GM06990 (cell line): ENCODE measurements around the gene APOBEC4.
"Not testable (repeated sequence)": the region's sequence is repeated elsewhere in the genome, so short reads cannot be mapped to it uniquely, and the experiment has no call there.

ENCODE experiments used
- DNase-seq: peaks from one replicate; pipeline ENCODE4 v3.0.0-alpha.2; 2011; ENCODE audit not compliant: insufficient read length; ENCODE audit errors: extremely low read depth
- H3K27me3 ChIP-seq: replicated peaks from 2 replicates; pipeline ENCODE4 v1.6.0; 2011; ENCODE audit warnings: low read length; ENCODE audit not compliant: control insufficient read depth, insufficient read depth
- H3K36me3 ChIP-seq: 2 replicates; pipeline ENCODE4 v1.5.1; 2011; ENCODE audit warnings: low read length; ENCODE audit not compliant: control insufficient read depth, insufficient read depth
- H3K4me3 ChIP-seq: replicated peaks from 2 replicates; pipeline ENCODE4 v1.5.1; 2011; ENCODE audit warnings: low read depth, mild to moderate bottlenecking, control low read depth, low read length
- TF ChIP-seq, protein P1 (sequence below): IDR thresholded peaks from 2 replicates; pipeline ENCODE4 v1.5.1; 2011; ENCODE audit warnings: low read length, control low read depth, mild to moderate bottlenecking, inconsistent platforms; ENCODE audit not compliant: insufficient read depth, poor library complexity, severe bottlenecking

APOBEC4 gene

DNA sequence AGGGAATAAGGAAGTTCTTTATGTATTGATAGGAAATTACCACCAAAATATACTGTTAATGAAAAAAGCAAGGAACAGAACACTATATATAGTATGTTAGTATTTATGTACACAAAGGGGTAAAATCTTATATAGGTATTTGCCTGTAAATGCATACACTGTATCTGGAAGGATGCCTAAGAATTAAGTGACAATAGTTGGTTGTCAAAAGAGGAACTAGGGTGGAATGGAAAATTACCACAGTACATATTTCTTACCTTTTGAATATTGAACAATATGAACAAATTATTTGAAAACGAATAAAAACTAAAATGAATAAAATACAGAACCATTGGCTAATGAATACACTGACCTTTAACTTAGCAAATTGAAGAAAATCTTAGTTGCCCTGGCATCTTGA is 31.1 kb downstream of the APOBEC4 start:
- Histone ChIP-seq H3K27me3 (no peaks in the 10 kb centered on the region), H3K4me3 (no peak overlapping the region), H3K36me3 (peaks cover 2% of the 10 kb centered on the region)
- no peak for DNase-seq
- TF ChIP-seq, protein P1, sequence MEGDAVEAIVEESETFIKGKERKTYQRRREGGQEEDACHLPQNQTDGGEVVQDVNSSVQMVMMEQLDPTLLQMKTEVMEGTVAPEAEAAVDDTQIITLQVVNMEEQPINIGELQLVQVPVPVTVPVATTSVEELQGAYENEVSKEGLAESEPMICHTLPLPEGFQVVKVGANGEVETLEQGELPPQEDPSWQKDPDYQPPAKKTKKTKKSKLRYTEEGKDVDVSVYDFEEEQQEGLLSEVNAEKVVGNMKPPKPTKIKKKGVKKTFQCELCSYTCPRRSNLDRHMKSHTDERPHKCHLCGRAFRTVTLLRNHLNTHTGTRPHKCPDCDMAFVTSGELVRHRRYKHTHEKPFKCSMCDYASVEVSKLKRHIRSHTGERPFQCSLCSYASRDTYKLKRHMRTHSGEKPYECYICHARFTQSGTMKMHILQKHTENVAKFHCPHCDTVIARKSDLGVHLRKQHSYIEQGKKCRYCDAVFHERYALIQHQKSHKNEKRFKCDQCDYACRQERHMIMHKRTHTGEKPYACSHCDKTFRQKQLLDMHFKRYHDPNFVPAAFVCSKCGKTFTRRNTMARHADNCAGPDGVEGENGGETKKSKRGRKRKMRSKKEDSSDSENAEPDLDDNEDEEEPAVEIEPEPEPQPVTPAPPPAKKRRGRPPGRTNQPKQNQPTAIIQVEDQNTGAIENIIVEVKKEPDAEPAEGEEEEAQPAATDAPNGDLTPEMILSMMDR = no peak

DNA sequence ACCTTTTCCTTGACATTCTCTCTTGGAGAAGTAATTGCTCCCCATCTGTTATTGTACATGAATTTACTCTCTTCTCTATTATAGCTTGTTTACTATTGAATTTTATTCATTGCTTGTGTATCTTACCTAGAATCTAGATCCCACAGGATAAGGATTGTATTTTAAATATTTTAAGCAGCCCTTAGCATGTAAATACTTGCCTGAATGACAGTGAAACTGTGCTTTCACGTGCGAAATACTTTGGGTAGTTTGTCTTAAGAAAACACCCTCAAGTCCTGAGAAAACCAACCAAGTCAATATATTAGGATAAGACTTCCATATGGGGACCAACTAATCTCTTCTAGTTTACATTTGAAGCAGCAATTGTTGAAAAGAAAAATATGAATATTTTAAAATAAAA is 32.8 kb downstream of the APOBEC4 start:
- Histone ChIP-seq H3K27me3 (no peaks in the 10 kb centered on the region), H3K36me3 (no peaks in the 10 kb centered on the region; the same call in 1 of the 2 replicates), H3K4me3 (no peak overlapping the region)
- TF ChIP-seq, protein P1 = no peak
- DNase-seq = no peak

DNA sequence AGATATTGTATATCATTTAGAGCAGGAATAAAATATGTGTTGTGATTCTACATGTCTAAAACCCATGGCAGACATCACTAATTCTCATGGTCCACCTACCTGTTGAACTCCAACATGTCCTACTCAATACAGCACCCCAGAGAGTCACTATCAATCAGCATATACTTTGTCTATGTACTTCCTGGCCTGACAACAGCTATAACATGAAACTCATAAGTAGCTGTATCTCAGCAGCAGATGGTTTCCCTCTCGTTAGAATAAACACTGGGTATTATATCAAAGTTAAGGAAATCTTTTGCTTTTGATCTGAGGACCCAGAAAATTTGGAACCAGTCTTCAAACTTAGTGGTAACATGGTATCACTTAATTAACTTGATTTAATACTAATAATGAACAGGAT is 33.3 kb downstream of the APOBEC4 start:
- Histone ChIP-seq H3K36me3 (no peaks in the 10 kb centered on the region; the same call in 1 of the 2 replicates), H3K4me3 (no peak overlapping the region), H3K27me3 (no peaks in the 10 kb centered on the region)
- no peak for DNase-seq
- TF ChIP-seq, protein P1 = no peak

DNA sequence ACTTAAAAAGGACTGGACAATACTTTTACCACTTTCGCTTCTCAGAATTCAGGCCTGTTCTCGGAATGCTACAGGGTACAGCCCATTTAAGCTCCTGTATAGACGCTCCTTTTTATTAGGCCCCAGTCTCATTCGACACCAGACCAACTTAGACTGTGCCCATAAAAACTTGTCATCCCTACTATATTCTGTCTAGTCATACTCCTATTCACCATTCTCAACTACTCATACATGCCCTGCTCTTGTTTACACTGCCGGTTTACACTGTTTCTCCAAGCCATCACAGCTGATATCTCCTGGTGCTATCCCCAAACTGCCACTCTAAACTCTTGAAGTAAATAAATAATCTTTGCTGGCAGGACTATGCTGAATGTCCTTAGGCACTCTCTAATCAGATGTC is 34.9 kb downstream of the APOBEC4 start:
- DNase-seq, H3K4me3 ChIP-seq, H3K36me3 ChIP-seq, H3K27me3 ChIP-seq: not testable (repeated sequence)

DNA sequence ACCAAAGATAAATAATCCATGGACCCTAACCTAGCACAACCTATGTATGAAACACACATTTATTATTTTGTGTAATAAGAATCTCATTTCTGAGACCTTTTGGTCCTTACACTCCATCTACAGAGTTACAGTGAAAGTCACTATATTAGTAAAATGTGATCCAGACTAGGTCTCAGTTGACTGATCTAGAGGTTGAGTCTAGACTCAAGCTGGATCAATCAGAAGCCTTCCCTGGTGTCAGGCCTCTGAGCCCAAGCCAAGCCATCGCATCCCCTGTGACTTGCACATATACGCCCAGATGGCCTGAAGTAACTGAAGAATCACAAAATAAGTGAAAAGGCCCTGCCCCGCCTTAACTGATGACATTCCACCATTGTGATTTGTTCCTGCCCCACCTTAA is 40.1 kb downstream of the APOBEC4 start:
- H3K36me3 ChIP-seq, H3K27me3 ChIP-seq, H3K4me3 ChIP-seq, DNase-seq: not testable (repeated sequence)

DNA sequence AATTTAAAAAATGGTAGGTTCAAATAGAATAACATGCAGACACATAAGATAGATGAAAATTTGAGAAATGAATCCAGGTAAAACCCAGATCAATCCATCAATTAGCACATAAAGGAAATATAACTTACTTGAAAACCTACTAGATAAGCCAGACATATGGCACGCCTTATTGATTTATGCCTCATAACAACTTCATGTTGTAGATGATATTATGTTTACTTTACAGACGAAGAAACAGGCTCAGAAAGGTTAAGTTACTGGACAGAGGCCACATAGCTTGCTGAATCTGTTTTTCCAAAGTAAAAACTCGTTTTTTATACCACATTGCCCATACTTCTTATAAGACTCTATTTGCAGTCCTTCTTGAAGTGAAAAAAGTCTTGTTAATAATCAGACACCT is 40.7 kb downstream of the APOBEC4 start:
- TF ChIP-seq, protein P1 = no peak
- DNase-seq = no peak
- no peaks in the 10 kb centered on the region for H3K36me3 ChIP-seq
- no peak overlapping the region for H3K4me3 ChIP-seq
- no peaks in the 10 kb centered on the region for H3K27me3 ChIP-seq

DNA sequence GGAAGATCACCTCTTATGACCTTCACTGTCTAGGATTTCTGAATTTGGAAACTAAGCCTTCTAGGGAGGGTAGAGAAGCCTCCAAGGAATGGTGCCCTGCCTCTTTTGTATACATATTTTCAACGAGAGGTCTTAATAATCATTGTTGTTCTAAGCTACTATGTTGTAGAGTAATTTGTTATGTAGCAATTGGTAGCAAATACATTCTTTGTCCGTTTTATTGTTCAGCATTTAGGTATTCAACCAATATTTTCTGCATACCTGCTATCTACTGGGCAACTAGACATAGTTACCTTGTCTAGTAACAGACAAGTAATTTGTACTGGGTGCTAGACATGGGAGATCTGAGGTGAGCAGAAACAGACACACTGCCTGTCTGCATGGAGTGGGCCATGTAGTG is 42.1 kb downstream of the APOBEC4 start:
- TF ChIP-seq, protein P1 = no peak
- Histone ChIP-seq H3K27me3 (no peaks in the 10 kb centered on the region), H3K4me3 (no peak overlapping the region), H3K36me3 (no peaks in the 10 kb centered on the region)
- DNase-seq = no peak
